Cardiac fibroblast (primary cell): ENCODE results near the gene NUAK1.

Experiments
- DNase-seq, 2 donors: peaks; one replicate each; pipeline versions ENCODE4 v3.0.0 to v3.0.0-alpha.2; 2010; ENCODE audit warnings: low read depth in 2 of 2
- H3K4me3 ChIP-seq, 2 donors: replicated peaks in 1 of 2; 1 replicate in 1 of 2; 2 replicates in 1 of 2; pipeline ENCODE4 v1.5.1; 2011; ENCODE audit warnings: low read depth in 2 of 2, low read length in 2 of 2, mild to moderate bottlenecking in 2 of 2, moderate library complexity in 1 of 2
- TF ChIP-seq, protein P1 (sequence below): IDR thresholded peaks from one replicate; pipeline ENCODE4 v1.5.1; 2011; ENCODE audit warnings: low read depth, mild to moderate bottlenecking, low read length, inconsistent platforms

Gene NUAK1

DNA sequence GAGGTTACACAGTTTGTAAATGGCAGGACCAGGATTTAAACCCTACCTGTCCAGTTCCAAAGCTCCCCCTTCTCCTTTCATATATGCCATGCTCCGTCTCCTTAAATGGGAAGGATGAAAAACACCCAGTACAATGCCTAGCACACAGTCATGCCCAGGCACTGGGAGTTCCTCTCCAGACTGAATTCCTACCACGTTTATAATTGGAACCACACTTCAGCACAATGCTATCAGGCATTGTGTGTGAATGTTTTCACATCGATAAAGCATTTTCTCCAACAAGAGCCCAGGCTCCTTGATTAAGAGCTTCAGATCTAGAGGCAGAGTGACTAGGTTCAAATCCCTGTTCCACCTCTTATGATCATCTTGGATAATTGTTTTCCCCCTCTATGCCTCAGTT, 2.7 kb upstream of the NUAK1 start:
- H3K4me3 ChIP-seq: no peak overlapping the region
- TF ChIP-seq, protein P1, sequence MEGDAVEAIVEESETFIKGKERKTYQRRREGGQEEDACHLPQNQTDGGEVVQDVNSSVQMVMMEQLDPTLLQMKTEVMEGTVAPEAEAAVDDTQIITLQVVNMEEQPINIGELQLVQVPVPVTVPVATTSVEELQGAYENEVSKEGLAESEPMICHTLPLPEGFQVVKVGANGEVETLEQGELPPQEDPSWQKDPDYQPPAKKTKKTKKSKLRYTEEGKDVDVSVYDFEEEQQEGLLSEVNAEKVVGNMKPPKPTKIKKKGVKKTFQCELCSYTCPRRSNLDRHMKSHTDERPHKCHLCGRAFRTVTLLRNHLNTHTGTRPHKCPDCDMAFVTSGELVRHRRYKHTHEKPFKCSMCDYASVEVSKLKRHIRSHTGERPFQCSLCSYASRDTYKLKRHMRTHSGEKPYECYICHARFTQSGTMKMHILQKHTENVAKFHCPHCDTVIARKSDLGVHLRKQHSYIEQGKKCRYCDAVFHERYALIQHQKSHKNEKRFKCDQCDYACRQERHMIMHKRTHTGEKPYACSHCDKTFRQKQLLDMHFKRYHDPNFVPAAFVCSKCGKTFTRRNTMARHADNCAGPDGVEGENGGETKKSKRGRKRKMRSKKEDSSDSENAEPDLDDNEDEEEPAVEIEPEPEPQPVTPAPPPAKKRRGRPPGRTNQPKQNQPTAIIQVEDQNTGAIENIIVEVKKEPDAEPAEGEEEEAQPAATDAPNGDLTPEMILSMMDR: no peak
- DNase-seq: no peak

DNA sequence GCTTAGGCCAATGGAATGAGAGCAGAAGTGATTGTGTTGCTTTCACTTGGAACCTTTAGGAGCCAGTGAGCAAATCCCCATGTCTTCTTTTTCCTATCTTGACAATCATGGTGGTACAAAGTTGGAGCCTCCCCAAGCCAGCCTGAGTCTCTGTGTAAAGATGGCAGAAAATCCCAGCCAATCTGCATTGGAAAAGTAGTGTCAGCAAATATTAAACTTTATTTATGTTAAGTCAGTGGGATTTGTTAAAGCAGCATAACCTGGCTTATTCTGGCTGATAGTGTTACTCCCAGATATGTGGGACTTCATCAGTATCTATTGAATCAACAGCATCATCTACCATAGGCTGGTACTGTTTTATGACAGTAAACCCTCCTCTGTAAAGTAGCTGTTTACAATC, 2.2 kb upstream of the NUAK1 start:
- no peak for DNase-seq
- H3K4me3 ChIP-seq: no peak overlapping the region

DNA sequence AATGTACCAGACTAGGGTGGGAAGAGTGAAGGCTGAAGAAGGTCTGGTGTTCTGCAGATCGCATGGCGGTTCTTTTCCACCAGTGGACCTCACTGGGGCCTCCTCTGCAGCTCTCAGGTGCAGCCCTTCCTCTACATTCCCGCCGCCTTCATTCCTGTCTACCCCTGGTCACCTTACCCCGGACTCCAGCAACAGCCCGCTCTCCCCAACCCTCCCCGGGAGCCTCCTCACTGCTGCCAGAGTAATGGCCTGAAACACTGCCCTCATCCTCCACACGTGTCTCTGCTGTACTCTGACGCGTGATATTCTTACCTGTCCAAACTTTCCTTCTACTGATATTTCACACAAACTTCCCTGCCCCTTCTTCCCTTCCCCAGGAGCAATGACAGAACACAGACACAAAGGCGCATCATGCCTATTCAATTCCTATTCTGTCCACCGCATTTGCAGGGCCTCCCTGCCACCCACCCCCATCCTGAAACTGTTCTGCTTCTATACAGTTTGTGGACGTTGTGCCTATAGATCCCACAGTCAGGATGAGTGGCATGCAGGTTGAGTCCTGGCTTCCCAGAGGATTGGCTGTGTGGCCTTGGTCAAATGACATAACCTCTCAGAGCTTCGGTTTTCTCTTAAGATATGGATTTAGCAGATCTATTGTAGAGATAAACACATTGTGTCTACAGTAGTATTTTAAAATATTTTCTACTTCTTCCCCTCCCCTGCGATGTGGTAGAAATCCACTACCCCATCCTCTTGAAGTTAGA, 1.7 kb upstream of the NUAK1 start:
- H3K4me3 ChIP-seq: peak overlapping the region; percentile 65 to 79
- DNase-seq: no peak
- TF ChIP-seq, protein P1: no peak

More for the DNA sequence above, 2.2 kb upstream of the NUAK1 start:
- TF ChIP-seq, protein P1: no peak

DNA sequence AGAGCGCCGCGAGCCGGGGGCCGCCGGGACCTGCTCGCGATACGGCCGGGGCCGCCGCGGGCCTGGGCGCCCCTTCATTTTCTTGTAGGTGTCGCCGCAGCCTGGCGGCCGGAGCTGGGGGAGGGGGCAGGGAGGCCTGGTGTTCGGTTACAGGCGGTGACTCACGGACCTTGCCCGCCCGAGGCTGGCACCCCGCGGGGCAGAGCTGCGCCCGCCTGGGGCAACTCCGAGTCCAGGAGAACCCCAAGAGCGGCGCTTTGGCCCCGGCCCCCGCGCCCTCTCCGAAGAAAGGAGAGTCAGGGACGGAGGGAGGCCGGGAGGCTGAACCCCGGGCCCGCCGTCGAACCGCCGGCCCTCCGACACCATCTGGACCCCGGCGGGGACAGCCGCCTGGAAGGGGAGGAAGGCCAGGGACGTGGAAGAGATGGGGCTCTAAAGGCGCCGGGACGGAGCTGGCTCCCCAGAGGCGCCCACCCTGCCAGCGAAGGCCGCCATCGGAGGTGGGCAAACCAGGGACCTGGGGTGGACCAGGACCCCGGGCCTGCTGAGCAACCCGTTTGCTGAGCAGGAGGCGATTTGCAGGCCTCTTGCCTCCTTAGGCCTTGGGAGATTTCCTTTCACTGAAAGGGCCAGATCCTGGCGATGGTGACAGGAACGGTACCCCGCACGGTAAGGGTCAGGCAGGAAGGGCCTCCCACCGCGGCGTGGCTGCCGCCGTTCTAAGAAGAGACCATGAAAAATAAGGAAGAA, 843 bp upstream of the NUAK1 start:
- TF ChIP-seq, protein P1: no peak
- DNase-seq: peak; percentile 73 to 74
- H3K4me3 ChIP-seq: peak overlapping the region; percentile 65 to 79

DNA sequence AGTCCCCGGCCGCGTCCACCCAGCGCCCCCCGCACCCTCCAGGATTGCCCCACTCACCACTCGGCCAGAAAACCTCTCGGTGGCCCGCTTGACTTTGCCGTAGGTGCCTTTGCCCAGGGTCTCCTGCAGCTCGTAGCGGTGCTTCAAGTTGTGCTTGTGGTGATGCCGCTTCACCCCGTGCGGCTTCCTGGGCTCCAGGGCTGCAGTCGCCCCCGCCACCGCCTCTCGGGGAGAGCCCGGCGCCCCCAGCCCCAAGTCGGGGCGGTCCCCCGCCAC, 459 bp downstream of the NUAK1 start:
- TF ChIP-seq, protein P1: no peak
- no peak for DNase-seq
- peak overlapping the region; percentile 65 to 79 for H3K4me3 ChIP-seq

DNA sequence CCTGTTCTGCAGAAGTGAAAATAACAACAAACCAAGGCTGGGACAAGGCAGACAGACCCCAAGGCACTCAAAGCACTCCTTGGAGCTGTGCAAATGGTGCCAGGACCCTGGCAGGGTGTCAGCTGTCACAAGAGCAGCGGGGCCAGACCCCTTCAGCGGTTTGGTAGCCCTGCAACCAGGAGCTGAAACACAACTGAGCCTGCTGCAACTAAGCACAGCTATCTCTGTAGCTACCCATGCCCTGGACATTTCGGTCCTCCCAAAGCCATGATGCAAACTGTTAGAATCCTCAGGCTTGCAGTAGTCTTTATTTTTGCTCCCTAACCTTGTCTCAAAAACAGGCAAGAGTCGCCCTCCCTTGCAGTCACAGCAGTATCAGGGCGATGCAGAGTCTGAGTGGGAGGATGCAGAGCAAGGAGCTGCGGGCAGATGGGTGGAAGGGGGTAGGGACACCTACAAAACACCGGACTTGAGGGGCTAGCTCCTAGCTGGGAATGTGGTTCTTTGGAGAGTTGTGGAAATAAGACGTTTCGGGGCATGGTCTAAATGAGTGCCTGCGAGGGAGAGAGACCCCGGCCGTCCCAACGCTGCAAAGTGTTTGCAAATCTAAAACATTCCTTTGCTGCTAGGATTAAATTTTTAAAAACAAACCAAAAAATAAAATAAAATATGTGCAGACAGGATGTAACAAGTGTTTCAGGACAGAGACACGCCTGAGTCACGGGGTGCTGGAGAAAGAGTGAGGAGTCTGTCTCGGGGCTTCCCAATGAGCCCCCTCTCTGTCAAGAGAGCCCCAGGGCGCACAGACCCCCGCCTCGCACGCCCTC, 1.0 kb downstream of the NUAK1 start:
- TF ChIP-seq, protein P1: no peak
- peak overlapping the region; percentile 65 to 79 for H3K4me3 ChIP-seq
- no peak for DNase-seq
